Measurements from ENCODE around the gene DIPK1B. TPM values are rescaled to one million over a fixed set of nuclear protein-coding genes. Genes with fewer than 3 reads are reported as not detected.

The DIPK1B gene
- 0.45 and 0.98 TPM in 2 replicates for total RNA-seq (ENCODE audit: low replicate concordance)

GRCh38 chr9:136711751-136712689 is at the start of gene DIPK1B:
DIPK1B (plus strand) TSS chr9:136712572; CDS start chr9:136712666, 94 bp downstream.
- DNase-seq (ENCODE audit: low read depth) = no peak
- TF ChIP-seq CTCF (IDR thresholded peaks at IDR 0.05; ENCODE audit: insufficient read depth, low read length) = no peak
- peak within 1 kb of the TSS; percentile 39 for H3K4me3 ChIP-seq (ENCODE audit: low read depth, low read length)

GRCh38 chr9:136662656-136663581 is 49.5 kb upstream of the DIPK1B start, which contains the start of gene EGFL7:
EGFL7 (plus strand) TSS chr9:136662916; CDS start chr9:136668283, 5,367 bp downstream.
- no peak within 1 kb of the TSS for H3K4me3 ChIP-seq (ENCODE audit: low read depth, low read length)
- TF ChIP-seq CTCF (IDR thresholded peaks at IDR 0.05; ENCODE audit: insufficient read depth, low read length) = no peak
- DNase-seq (ENCODE audit: low read depth) = no peak

- TF ChIP-seq CTCF (IDR thresholded peaks at IDR 0.05; ENCODE audit: insufficient read depth, low read length) = no peak
- H3K4me3 ChIP-seq (ENCODE audit: low read depth, low read length) = no peak overlapping the region
- no peak for DNase-seq (ENCODE audit: low read depth)
Observed at GRCh38 chr9:136664000-136664915, 48.1 kb upstream of the DIPK1B start.

GRCh38 chr9:136665111-136665703 is 47.2 kb upstream of the DIPK1B start:
- TF ChIP-seq CTCF (IDR thresholded peaks at IDR 0.05; ENCODE audit: insufficient read depth, low read length) = peak; percentile 6
- no peak for DNase-seq (ENCODE audit: low read depth)
- H3K4me3 ChIP-seq (ENCODE audit: low read depth, low read length) = peak overlapping the region; percentile 55

GRCh38 chr9:136665704-136666371 is 46.5 kb upstream of the DIPK1B start:
- DNase-seq (ENCODE audit: low read depth) = no peak
- H3K4me3 ChIP-seq (ENCODE audit: low read depth, low read length) = peak overlapping the region; percentile 55
- peak; percentile 7 for TF ChIP-seq CTCF (IDR thresholded peaks at IDR 0.05; ENCODE audit: insufficient read depth, low read length)

Measured in fibroblast of the aortic adventitia (primary cell).